ENCODE data around the gene FNIP2.
"Not testable (repeated sequence)": the region's sequence is repeated elsewhere in the genome, so short reads cannot be mapped to it uniquely, and the experiment has no call there.

FNIP2 gene

DNA sequence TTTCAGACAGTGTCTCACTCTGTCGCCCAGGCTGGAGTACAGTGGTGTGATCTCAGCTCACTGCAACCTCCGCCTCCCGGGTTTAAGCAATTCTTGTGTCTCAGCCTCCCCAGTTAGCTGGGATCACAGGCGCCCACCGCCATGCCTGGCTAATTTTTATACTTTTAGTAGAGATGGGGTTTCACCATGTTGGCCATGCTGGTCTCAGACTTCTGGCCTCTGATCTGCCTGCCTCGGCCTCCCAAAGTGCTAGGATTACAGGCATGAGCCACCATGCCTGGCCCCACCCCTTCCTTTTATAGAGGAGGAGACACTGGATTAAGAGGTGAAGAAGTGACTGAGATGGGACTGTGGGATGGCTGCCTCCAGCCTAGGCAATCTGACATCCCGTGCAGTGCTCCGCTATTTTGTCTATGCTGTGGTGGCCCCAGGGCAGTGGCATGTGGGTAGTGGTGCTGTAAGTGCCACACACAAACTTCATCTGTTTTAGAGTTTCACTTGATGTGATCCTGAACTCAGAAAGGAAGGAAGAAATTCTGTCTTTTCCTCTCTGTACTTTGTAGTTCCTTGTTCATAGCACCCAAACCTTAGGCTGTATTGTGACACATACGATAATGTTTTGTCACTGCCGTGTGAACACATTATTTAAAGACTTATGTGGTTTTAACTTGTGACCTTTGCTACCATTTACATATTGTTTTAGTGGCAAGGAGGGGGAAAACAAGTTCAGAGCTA, 48.9 kb downstream of the FNIP2 start:
- DNase-seq: no peak

- no peak for DNase-seq
Observed at GRCh38 chr4:158818560-158819140, 49.8 kb downstream of the FNIP2 start.

DNA sequence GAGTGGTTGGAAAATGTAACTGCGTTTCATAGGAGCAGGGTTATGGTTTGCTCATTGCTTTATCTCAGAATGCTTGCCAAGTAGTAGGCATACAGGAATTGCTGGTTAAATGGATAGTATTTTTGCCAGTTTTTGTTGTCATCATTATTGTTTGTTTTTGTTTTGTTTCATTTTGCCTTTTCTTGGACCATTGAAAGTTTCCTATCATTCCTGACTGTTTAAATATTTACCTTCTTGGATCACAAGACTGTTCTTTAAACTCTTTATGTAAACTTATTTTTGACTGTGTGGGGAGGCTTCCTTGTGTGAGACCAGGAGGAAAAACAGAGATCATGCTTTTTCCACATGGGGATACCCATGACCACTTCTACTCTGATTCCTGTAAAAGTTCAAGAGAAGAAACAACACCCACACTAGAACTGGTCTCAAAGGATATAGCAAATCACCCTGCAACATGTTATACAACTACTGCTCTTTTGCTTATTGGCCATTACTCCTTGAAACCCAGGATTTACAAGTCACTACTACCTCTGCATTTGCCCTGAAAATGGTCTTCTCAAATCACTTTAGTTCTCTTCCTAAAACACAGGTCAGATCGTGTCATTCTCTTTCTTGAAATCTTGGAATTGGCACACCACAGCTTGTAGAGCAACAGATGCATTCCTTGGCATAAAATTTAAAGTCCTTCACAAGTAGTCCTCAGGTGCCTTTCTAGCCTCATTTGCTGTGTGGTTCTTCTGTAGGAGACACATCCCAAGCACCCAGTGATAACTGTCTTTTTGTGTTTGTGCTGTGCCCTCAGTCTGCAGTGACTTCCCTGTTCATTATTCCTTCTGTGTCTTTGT, 51.3 kb downstream of the FNIP2 start:
- no peak for DNase-seq

GRCh38 chr4:158821228-158821971, 52.6 kb downstream of the FNIP2 start:
- DNase-seq: no peak

GRCh38 chr4:158822348-158822747, 53.5 kb downstream of the FNIP2 start:
- no peak for DNase-seq

GRCh38 chr4:158823461-158823873, 54.6 kb downstream of the FNIP2 start:
- peak; percentile 47 for DNase-seq

DNA sequence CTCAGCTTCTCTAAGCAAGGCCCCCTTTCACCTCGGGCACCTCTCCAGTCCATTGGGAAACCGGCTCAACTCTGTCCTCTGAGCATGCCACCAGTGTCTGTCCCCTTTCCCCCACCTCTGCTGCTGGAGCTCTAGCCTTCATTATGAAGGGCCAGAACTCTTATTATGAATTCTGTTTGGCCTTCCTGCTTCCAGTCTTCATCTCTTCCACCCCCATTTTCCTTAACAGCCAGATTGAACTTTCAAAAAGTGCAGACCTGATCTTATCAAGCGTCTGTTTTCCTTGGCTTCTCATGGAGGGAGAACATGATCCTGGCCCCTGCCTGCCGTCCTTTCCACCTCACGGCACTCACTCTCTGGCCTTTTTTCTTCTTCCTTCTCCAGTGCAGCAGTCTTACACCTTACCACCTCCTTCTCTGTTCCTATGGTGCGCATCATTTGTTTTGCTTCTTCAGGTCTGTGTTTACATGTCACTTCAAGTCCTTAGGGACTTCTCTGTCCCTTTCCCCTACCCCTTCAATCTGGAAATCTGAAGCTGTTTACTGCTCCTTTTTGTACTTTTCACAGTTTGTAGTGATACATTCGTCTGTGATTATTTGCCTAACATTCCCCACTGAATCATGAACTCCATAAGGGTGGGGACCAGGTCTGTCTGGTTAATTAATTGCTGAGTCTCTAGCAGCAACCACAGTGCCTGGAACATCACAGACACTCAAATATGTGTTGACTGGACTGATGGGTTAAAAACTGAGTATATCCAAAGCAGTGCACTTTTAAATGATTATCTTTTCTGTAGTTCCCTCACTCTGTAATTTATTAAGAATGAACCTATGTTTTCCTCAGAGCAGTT, 55.8 kb downstream of the FNIP2 start:
- DNase-seq: peak; percentile 57

DNA sequence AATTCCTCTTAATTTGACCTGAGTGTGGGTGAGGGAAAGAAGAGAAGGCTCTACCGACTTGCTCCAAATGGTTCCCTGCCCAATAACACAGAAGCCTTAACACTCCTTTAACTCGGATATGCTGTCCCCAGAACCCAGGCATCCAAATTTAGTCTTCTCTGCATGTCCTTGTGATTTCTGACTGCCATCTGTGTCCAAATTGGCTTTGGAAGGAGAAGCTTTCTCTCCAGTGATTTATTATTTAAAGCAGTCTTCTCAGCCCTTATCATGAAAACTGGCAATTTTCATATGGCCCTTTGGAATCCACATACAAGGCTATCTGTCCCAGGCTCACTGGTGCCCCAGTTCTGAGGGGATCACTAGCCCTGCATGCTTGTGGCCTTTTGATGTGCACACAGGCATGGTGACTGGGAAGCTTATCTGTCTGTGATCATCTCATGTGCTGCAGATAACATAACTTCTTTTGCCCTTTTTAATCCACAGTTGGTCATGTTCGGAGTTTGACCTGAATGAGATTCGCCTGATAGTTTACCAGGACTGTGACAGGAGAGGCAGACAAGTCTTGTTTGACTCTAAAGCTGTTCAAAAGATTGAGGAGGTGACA, 56.7 kb downstream of the FNIP2 start:
- DNase-seq: no peak

DNA sequence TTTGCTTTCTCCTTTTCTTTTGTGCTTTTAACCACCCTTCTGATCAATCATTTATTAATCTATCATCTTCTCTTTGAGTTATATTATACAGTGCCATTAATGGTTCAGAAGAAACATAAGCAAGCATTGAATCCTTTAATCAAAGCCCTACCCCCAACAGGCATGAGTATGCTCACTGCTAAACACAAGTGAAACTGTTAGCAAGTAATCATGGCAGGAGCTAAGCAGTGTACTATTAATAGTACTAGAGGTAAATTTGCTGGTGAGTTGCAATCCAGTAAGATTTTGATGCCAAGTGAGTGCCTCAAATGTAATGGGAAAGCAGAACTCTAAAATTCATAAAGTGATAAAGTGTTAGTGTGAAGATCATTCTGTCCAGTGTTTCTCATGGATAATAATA, 57.2 kb downstream of the FNIP2 start:
- peak; percentile 15 for DNase-seq

GRCh38 chr4:158826882-158827281, 58.1 kb downstream of the FNIP2 start:
- peak; percentile 28 for DNase-seq

DNA sequence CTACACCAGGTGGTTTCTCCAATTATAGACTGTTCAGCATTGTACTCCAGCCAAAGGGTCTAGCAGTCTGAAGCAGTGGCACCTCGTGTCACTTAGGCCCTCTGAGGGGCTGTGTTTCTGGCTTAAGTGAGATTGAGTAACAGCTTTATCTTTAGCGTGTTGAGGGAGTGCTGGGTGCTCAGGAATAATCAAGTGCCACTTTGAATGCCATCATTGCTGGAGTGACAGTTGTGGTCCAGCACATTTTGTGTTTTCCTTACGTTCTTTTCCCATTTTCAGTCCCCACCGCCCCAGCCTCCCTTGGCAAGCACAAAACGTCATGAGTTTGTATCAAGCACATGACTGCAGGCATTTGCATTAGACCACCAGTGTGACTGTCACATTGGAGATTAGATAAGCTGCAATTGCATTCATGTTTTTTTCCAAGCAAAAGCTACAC, 58.7 kb downstream of the FNIP2 start:
- no peak for DNase-seq

- DNase-seq: not testable (repeated sequence)
Observed at GRCh38 chr4:158828151-158828550, 59.3 kb downstream of the FNIP2 start.

DNA sequence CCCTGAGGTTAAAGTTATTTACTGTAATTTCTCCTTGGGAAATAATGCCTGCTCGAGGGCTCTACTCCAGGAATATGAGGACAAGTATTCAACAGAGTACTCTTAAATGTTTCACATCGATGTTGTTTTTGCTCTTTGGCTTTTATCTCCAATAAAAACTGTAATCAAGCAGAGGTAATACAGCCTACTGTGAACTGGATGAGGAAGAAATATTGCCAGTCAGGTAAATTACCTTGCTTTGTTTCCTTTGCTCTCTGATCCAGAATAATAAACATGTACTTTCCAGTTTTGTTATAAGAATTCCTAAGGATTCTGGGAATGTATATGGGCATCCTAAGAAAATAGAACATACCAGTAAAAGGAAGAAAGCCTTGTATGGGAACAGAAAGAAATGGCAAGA, 60.4 kb downstream of the FNIP2 start:
- no peak for DNase-seq

DNA sequence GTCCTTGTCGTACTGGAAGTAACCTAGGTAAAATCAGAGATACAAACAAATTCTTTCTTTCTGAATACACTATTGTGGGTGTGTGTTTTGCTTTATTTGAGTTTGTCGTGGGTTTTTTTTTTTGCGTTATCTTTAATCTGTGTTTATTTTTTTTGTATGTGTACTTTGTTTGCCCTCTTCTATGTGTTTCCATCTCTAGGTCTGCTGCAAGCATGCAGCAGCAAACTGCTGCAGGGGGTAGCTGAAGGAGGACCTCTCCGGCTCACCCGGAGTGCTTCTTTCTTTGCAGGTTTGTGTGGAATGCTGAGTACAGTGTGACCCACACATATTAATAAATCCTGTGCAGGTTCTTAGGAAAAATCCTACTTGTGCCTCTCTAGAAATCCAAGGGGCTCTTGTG, 64.8 kb downstream of the FNIP2 start:
- no peak for DNase-seq

DNA sequence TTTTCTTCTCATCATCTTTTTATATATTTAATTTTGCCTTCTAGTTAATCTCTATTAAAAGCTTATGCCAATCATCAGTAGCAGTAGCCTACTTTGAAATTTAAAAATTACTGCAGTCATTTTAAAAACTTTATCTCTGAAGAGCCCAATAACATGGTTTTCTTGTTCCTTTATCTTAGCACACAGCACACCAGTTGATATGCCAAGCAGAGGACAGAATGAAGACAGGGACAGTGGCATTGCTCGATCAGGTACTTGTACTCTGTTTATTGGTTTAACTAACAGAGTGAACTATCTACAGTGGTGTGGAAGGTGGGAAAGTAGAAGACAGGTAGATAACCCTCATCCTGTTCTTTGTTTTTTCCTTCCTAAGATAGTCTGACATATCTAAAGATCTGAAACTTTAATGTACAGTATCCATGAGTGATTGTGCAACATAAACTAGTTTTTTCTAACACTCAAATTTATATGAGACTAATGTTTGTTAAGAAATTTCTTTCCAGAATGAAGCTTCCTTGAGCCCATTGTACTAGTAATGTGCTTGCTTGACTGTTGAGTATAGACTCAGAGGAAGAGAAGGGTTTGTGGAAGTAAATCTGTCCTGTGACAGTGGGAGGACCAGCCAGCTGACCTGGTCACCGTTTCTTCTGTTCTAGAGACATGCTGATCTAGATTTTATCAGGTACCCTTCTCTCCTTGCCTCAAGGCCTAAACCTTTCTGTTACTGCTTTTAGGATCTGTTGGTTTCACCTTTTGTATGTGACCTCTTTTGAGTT, 66.6 kb downstream of the FNIP2 start:
- no peak for DNase-seq

- DNase-seq: no peak
Observed at GRCh38 chr4:158836002-158836369, 67.2 kb downstream of the FNIP2 start.

GRCh38 chr4:158836828-158837449, 68.1 kb downstream of the FNIP2 start:
- DNase-seq: no peak

- no peak for DNase-seq
Observed at GRCh38 chr4:158837527-158838141, 68.8 kb downstream of the FNIP2 start.

- DNase-seq: no peak
Observed at GRCh38 chr4:158840131-158840530, 71.3 kb downstream of the FNIP2 start.

- DNase-seq: no peak
Observed at GRCh38 chr4:158841540-158841939, 72.7 kb downstream of the FNIP2 start.

Measured in kidney glomerular epithelial cell (primary cell).